ENCODE results near the gene NT5M. TPM values are rescaled to one million over a fixed set of nuclear protein-coding genes. Genes with fewer than 3 reads are reported as not detected.

NT5M gene
- total RNA-seq, 1 donor from 2014 or later: 5.9 TPM

GRCh38 chr17:17348872-17349723, 45.9 kb downstream of the NT5M start:
- Mint-ChIP-seq H3K36me3 (no peaks in the 10 kb centered on the region), H3K27me3 (no peaks in the 10 kb centered on the region), H3K9me3 (no peaks in the 10 kb centered on the region), H3K27ac (no peak overlapping the region), H3K4me1 (ENCODE audit: unreplicated experiment) (no peaks in the 10 kb centered on the region), H3K4me3 (no peak overlapping the region)
- no peak for DNase-seq (ENCODE audit: extremely low spot score, unreplicated experiment)
- TF ChIP-seq CTCF (conservative IDR thresholded peaks at IDR 0.05): no peak

GRCh38 chr17:17349724-17350106, 46.5 kb downstream of the NT5M start:
- Mint-ChIP-seq H3K4me3 (no peak overlapping the region), H3K9me3 (no peaks in the 10 kb centered on the region), H3K36me3 (no peaks in the 10 kb centered on the region), H3K27ac (no peak overlapping the region), H3K27me3 (no peaks in the 10 kb centered on the region), H3K4me1 (ENCODE audit: unreplicated experiment) (peaks cover 2% of the 10 kb centered on the region)
- DNase-seq (ENCODE audit: extremely low spot score, unreplicated experiment): no peak
- TF ChIP-seq CTCF (conservative IDR thresholded peaks at IDR 0.05): no peak

GRCh38 chr17:17350491-17351355, 47.5 kb downstream of the NT5M start:
- TF ChIP-seq CTCF (conservative IDR thresholded peaks at IDR 0.05): no peak
- Mint-ChIP-seq H3K9me3 (no peaks in the 10 kb centered on the region), H3K4me1 (ENCODE audit: unreplicated experiment) (peaks cover 7% of the 10 kb centered on the region), H3K4me3 (no peak overlapping the region), H3K27ac (no peak overlapping the region), H3K36me3 (no peaks in the 10 kb centered on the region), H3K27me3 (no peaks in the 10 kb centered on the region)
- DNase-seq (ENCODE audit: extremely low spot score, unreplicated experiment): no peak

- H3K4me3 Mint-ChIP-seq: no peak overlapping the region
- no peak overlapping the region for H3K27ac Mint-ChIP-seq
- DNase-seq (ENCODE audit: extremely low spot score, unreplicated experiment): no peak
- H3K9me3 Mint-ChIP-seq: no peaks in the 10 kb centered on the region
- no peaks in the 10 kb centered on the region for H3K36me3 Mint-ChIP-seq
- no peaks in the 10 kb centered on the region for H3K27me3 Mint-ChIP-seq
- TF ChIP-seq CTCF (conservative IDR thresholded peaks at IDR 0.05): no peak
- peaks cover 12% of the 10 kb centered on the region for H3K4me1 Mint-ChIP-seq (ENCODE audit: unreplicated experiment)
These were observed 48.3 kb downstream of the NT5M start for GRCh38 chr17:17351356-17351891.

- no peak for TF ChIP-seq CTCF (conservative IDR thresholded peaks at IDR 0.05)
- Mint-ChIP-seq H3K36me3 (no peaks in the 10 kb centered on the region), H3K27me3 (no peaks in the 10 kb centered on the region), H3K27ac (no peak overlapping the region), H3K4me1 (ENCODE audit: unreplicated experiment) (peaks cover 12% of the 10 kb centered on the region), H3K9me3 (no peaks in the 10 kb centered on the region), H3K4me3 (no peak overlapping the region)
- no peak for DNase-seq (ENCODE audit: extremely low spot score, unreplicated experiment)
These were observed 49.0 kb downstream of the NT5M start for GRCh38 chr17:17351901-17352781.
